ENCODE data around the gene COA5. TPM values are rescaled to one million over a fixed set of nuclear protein-coding genes. Genes with fewer than 3 reads are reported as not detected.

Gene COA5
- total RNA-seq, 1 donor from 2014 or later, result 28.3 TPM

DNA sequence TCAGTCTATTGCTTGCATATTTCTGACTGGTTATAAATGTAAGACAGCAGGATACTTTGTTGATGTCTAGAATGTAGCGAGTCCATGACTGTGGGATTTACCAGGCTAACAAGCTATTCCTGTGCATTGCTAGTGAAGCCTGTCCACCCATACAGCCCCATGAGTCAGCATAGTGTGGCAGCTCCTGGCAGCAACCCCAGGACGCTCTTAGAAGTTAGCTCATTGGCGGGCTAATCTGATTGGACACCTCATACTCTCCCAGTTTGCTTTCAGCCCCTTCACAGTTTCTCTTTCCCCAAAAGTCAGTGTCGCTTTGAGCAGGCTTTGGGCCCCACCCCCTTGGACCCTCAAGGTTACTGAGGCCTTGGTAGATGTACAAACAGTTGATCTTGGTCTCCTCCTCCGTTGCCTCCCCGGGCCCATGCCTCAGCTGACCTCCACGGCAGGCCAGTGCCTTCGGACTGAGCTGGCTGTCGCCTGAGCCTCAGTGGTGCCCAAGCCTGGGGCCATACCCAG lies 48.0 kb downstream of the COA5 start:
- intact Hi-C loops (cut with DNase I), result loop anchor here (5.0 to 10.0 kb wide), 2 partner anchors 47 to 146 kb away; partner anchors contain the start of genes COA5 and UNC50
- DNase-seq (ENCODE audit: low spot score), result peak; percentile 82

- peak; percentile 24 for DNase-seq (ENCODE audit: low spot score)
- intact Hi-C loops (cut with DNase I), result loop anchor here (10.0 kb wide), 1 partner anchor 75 kb away; no protein-coding TSS in a partner anchor
Observed at GRCh38 chr2:98559581-98559980, 48.7 kb downstream of the COA5 start.

DNA sequence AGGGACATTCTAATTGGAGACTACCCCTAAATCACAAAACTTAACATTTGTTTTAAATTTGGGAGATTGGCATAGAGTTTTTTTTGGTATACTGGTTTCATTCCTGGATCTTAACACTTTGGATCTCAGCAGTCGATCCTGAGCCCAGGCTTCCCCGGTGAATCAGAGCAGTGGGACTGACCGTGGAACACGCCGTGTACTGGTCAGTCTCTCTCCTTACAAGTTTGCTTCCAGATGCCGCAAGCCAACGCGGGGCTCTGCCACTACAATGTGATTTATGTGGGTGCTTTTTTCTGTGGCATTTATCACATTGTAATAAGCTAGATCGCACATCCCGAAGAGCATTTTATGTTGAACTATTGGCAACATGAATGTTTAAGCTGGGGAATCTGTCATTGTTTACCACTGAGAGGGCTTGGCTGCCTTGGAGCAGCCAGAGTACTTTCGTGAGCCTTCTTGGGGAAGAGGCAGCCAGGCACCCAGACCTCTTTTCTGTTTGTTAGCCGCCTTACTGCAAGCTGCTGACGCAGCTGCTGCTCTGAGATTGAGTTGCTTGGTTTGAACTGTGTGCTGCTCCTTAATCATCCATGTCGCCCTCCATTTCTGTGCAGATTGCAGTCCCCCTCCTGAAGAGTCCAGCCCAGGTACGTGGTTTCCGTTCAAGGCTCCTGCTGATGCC lies 49.3 kb downstream of the COA5 start:
- intact Hi-C loops (cut with DNase I), result loop anchor here (10.0 kb wide), 1 partner anchor 74 kb away; no protein-coding TSS in a partner anchor
- DNase-seq (ENCODE audit: low spot score), result peak; percentile 41

GRCh38 chr2:98556344-98557033 lies 51.8 kb downstream of the COA5 start:
- DNase-seq (ENCODE audit: low spot score), result peak; percentile 2
- intact Hi-C loops (cut with DNase I), result loop anchor here (10.0 kb wide), 1 partner anchor 72 kb away; no protein-coding TSS in a partner anchor

DNA sequence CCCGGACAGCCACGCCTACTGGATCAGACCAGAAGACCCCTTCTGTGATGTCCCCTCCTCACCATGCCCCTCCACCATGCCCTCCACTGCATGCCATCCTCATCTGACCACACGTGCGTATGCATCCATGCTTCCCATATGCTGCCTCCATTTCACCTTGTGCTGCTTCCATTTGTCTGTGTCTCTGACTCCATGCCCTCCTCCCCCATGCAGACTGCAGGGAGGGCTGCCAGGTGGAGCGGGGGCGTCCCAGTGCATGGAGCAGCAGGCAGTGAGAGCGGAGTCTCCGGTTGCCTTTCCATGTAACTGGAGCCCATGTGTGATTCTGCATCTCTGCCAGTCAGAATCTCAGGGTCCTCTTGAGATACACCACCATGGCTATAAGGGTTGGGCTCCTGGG lies 52.6 kb downstream of the COA5 start:
- DNase-seq (ENCODE audit: low spot score), result peak; percentile 27
- intact Hi-C loops (cut with DNase I), result loop anchor here (10.0 kb wide), 1 partner anchor 71 kb away; no protein-coding TSS in a partner anchor

DNA sequence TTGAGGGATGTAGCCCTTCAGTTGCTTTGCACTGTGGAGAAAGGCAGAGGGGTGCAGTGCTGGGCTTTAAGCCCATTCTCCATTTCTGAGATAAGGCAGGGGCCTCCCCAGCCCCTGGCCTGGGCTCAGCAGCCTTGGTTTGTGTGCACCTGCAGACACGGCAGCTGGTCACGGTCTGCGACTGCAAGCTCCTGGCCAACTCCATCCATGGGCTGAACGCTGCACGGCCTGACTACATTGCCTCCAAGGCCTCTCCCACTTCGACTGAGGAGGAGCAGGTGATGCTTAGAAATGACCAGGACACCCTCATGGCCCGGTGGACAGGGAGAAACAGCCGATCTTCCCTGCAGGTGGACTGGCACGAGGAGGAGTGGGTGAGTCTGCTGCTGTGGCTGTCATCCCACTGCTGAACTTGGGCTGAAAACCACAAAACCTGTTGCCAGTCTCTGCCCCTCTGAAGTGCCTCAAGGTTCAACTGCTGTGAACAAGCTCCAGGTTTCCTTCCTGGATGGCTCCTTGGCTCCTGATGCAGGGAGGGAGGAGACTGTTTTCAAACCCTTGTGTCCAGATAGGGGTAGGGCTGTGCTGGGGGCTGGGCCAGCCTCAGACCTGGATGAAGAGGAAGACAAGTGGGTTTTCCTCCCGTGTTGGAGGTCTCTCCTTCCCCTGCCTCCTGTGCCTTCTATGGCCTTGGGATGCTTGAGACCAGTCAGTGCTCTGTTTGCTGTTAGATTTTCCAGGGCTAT lies 54.0 kb downstream of the COA5 start:
- peak; percentile 72 for DNase-seq (ENCODE audit: low spot score)
- intact Hi-C loops (cut with DNase I), result loop anchor here (10.0 kb wide), 1 partner anchor 69 kb away; no protein-coding TSS in a partner anchor

DNA sequence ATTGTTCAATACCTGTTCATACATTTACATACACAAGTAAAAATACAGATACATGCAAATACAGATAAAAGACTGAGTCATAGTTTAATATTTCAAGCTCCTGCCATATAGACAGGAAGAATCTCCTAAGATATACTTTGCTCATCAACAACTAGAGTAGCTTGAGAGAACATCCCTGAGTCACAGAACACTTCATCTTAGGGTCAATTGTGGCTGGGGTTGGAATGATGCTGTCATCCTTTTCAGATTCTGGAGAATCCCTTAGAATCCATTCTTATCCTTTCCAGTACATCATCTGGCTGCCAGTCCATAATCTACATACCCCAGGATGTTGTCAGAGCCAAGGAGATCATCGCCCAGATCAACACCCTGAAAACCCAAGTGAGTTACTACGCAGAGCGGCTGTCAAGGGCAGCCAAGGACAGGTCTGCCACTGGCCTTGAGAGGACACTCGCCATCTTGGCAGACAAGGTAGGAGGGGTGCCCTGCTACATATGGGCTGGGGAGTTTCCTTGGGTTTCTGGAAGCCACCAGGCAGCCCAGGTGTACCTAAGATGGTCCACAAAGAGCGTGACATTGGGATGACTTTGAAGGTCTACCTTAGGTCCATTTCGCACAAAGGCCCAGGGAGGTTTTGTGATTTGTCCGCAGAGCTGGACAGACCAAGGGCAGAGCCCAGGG lies 55.7 kb downstream of the COA5 start:
- peak; percentile 33 for DNase-seq (ENCODE audit: low spot score)
- intact Hi-C loops (cut with DNase I), result loop anchor here (10.0 kb wide), 1 partner anchor 68 kb away; no protein-coding TSS in a partner anchor

DNA sequence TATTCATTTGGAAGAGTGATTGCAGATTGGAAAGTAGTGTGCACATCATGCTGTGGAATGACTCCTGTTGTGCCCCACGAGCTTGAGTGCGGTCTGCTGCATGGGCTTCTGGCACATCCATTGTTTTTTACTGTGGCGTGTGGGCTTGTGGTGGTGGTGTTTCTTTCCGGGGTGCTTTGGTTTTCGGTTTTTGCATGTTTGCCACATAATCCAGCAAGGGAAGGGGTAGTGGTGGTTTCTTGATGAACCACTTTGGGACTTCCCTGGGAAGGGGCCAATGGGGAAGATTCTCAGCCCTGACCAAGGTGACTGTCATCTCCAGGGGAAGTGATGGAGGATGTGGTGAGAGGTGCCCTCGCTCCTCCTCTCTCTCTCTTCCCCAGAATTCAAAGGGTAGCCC lies 57.0 kb downstream of the COA5 start:
- DNase-seq (ENCODE audit: low spot score), result no peak

GRCh38 chr2:98550165-98550564 lies 58.1 kb downstream of the COA5 start:
- peak; percentile 63 for DNase-seq (ENCODE audit: low spot score)
- intact Hi-C loops (cut with DNase I), result loop anchor here (10.0 kb wide), 1 partner anchor 65 kb away; no protein-coding TSS in a partner anchor

More for the DNA sequence above, 57.0 kb downstream of the COA5 start:
- intact Hi-C loops (cut with DNase I), result loop anchor here (10.0 kb wide), 1 partner anchor 67 kb away; no protein-coding TSS in a partner anchor

Other genes starting within 250 kb of the COA5 start
- 19.9 TPM for gene INPP4A, start 163.7 kb downstream of the COA5 start, total RNA-seq
- 27.9 TPM for gene UNC50, start 77 bp upstream of the COA5 start, total RNA-seq
- 16.3 TPM for gene MGAT4A, start 122.6 kb upstream of the COA5 start, total RNA-seq

All from cardiac septum (tissue), 1 donor.